Stimulated activated naive CD8-positive, alpha-beta T cell treated with anti-CD3 and anti-CD28 coated beads, Interleukin-15, Interleukin-2, amounts not matched to agents 100 ng/mL and 50 ng/mL, for 24 hours (primary cell): ENCODE measurements around the gene SKAP1.

Experiments
- H3K27ac Mint-ChIP-seq: one replicate; pipeline ENCODE4 v1.8.0; 2021; ENCODE audit warnings: mild to moderate bottlenecking, mixed read lengths
- H3K27me3 Mint-ChIP-seq: one replicate; pipeline ENCODE4 v1.8.0; 2021; ENCODE audit warnings: mixed read lengths
- H3K36me3 Mint-ChIP-seq: one replicate; pipeline ENCODE4 v1.8.0; 2021; ENCODE audit warnings: low read depth, mixed read lengths
- H3K4me1 Mint-ChIP-seq: one replicate; pipeline ENCODE4 v1.8.0; 2021; ENCODE audit warnings: low read depth, mixed read lengths
- H3K4me3 Mint-ChIP-seq: one replicate; pipeline ENCODE4 v1.8.0; 2021; ENCODE audit warnings: mild to moderate bottlenecking, mixed read lengths
- H3K9me3 Mint-ChIP-seq: one replicate; pipeline ENCODE4 v1.8.0; 2021; ENCODE audit warnings: mixed read lengths

The SKAP1 gene

DNA sequence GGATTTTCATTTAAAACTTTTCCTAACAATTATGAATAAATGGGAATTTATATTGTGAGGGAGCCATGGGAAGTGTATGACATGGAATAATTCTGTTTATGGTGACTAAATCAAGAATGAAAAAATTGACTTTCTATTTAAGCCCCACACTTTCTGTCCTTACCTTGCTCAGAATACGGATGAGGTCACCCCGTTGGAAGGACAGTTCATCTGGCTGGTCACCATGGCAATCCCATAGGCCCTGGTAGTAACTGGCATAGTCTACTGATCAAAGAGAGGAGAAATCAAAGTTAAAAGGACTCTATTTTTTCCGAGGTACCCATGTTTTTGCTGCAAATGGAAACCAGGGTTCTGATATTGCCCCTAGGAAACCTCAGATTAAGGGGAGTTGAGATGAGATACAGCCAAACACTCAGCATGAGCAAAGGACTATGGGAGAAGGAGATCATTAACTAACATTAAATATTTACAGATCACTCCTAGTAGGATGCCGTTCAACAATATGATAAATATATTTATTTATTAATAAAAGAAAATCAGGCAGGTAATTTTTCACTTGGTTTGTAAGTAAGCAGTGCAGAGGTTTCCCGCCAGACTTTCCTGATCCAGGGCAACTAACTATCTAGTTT is 267.6 kb downstream of the SKAP1 start:
- no peaks in the 10 kb centered on the region for H3K27me3 Mint-ChIP-seq
- H3K9me3 Mint-ChIP-seq: no peaks in the 10 kb centered on the region
- peaks cover 17% of the 10 kb centered on the region for H3K36me3 Mint-ChIP-seq
- H3K4me1 Mint-ChIP-seq: no peaks in the 10 kb centered on the region
- no peak overlapping the region for H3K4me3 Mint-ChIP-seq
- H3K27ac Mint-ChIP-seq: no peak overlapping the region

DNA sequence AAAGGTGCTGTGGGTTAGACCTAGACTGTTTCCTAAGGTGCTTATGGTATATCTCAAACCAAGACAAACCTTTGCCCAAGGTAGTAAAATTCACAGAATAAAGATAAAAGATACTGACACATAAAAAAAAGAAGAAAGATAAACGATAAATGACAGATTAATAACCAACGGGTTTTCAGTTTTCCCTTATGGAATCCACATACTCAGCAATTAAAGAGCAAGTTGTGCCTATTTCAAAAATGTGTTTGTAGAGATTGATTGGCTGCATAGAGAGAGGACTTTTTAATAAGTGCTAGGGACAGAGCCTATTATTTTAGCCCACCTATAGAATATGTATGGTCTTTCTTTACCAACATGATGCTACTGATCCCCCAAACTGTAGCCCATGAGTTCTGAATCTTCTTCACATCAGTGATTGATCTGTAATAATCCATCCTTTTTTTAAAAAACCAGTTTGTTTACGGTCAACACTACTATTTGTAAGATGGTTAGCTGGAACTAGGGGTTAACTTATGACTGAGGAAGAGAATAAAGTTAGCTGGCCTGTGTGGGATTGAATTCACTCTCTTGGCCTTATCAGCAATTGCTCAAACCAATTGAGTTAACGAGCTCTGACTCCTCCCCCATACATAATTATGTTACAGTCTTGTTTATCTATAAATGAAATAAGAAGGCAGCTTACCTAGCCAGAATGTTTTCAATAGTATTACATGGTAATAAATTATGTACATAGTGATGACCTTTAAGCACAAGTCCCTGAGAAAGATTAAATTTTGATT is 268.7 kb downstream of the SKAP1 start:
- H3K36me3 Mint-ChIP-seq: peaks cover 18% of the 10 kb centered on the region
- H3K27ac Mint-ChIP-seq: no peak overlapping the region
- H3K4me1 Mint-ChIP-seq: no peaks in the 10 kb centered on the region
- H3K9me3 Mint-ChIP-seq: no peaks in the 10 kb centered on the region
- H3K27me3 Mint-ChIP-seq: no peaks in the 10 kb centered on the region
- H3K4me3 Mint-ChIP-seq: no peak overlapping the region

DNA sequence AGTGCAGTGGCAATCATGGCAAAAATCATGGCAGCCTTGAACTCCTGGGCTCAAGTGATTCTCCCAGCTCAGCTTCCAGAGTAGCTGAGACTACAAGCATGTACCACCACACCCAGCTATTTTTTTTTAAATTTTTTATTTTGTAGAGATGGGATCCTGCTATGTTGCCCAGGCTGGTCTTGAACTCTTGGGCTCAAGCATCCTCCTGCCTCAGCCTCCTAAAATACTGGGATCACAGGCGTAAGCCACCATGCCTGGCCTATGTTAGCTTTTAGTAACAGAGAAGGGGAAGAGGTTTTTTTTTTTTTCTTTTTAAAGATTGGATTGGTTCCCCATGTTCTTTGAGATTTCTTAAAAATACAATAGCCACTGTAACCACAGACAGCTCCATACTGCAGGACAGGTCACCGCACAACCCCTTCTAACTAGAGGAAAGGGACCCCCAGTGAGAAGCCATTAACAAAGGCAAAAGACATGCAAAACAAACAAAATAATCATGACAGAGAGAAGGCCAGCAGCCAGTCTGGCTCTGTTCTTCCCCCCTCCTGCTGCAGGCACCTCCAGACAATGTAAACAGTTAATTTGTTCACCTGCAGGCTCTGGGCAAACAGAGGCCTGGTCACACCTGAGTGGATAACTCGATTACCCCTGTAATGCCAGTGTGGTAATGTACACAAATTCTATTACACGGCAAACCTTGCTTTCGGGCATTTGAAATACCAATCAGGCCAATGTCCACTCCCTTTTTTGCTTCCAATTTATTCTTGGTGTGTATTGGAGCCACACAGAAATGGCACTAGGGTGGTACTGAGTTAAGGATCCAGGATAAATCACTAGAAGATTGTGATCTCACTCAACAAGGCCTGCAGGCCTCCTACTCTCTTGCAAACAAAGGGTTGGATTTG is 269.6 kb downstream of the SKAP1 start:
- Mint-ChIP-seq H3K4me1 (no peaks in the 10 kb centered on the region), H3K9me3 (no peaks in the 10 kb centered on the region), H3K27ac (no peak overlapping the region), H3K36me3 (peaks cover 22% of the 10 kb centered on the region), H3K27me3 (no peaks in the 10 kb centered on the region), H3K4me3 (no peak overlapping the region)

DNA sequence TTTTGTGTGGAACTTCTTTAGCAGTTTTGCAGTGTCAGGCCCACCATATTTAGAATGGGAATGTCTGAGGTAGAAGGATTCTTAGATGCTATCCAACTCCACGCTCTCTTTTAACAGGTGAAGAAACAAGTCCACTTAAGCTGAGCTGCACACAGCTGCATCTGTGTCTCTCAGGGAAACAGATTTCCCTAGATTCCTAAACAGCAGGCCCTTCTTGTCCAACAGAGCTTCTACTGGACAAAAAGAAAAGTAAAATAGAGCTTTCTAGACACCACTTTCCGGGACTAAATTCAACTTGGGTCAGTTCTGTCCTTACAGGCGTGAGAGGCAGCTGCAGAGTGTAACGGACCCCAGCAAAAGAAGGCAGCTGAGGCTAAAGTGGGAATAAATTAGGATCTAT is 270.8 kb downstream of the SKAP1 start:
- Mint-ChIP-seq H3K9me3 (no peaks in the 10 kb centered on the region), H3K27ac (no peak overlapping the region), H3K4me3 (no peak overlapping the region), H3K36me3 (peaks cover 27% of the 10 kb centered on the region), H3K27me3 (no peaks in the 10 kb centered on the region), H3K4me1 (no peaks in the 10 kb centered on the region)

DNA sequence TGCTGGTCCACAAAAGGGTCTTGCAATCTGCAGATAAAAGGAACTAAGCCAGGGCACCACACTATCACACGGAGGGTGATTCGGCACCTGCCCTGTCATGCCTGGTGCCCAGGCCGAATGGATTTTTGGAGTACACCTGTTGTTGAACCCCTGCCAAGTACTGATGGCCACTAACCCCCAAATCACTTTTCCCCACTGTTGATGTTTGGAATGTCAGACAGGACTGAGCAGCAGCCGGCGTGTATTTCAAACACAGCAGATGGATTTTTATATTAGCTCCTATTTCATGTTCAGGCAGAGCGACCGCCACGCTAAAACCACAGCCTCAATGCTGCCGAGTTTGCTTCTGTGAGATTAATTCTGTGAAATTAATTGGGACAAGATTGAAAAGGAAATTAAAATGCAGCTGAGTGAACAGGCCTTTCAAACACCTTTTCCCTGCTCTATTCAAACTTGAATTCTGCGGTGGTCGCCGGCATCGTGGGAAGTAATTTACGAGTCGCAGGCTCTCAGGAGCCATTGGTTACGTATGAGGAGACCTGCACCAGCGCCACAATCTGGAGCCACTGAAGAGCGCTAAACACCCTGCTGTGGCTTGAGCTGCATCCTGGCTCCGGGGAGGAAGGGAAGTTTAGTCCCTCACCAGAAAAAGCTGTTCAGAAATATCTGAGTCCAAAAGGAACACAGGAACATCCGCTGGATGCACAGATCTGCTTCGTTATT is 274.0 kb downstream of the SKAP1 start:
- Mint-ChIP-seq H3K36me3 (peaks cover 24% of the 10 kb centered on the region), H3K4me3 (no peak overlapping the region), H3K4me1 (no peaks in the 10 kb centered on the region), H3K27ac (no peak overlapping the region), H3K9me3 (no peaks in the 10 kb centered on the region), H3K27me3 (no peaks in the 10 kb centered on the region)

DNA sequence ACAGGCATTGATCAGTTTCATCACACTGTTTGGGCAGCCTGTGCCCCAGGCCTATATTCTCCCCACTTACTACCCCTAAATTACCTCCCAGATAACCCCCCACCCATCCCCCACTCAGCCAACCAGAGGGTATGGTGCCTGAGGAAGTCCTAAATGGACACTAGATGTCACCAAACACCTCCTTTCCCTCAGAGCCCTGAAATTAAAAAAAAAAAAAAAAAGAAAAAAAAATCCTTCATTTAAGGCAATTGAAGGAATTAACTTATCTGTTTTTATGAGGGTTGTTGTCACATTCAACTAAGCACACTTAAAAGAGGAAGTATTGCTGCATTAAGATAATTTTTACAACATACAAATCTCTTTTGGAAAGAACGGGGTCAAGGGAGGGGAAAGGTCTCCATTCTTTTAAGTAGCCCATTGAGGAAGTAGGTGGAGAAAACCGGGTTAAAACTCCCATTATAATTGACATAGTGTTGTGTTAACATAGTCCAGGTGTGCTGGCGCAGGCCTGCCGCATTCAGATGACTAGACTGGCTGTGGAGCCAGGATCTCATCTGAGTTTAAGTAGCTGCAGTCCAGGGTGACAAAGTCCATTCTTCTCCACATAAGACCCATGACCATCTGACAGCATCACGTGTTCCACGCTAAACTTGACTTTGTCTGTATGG is 276.2 kb downstream of the SKAP1 start:
- Mint-ChIP-seq H3K4me1 (no peaks in the 10 kb centered on the region), H3K27me3 (no peaks in the 10 kb centered on the region), H3K27ac (no peak overlapping the region), H3K4me3 (no peak overlapping the region), H3K9me3 (no peaks in the 10 kb centered on the region), H3K36me3 (peaks cover 17% of the 10 kb centered on the region)

DNA sequence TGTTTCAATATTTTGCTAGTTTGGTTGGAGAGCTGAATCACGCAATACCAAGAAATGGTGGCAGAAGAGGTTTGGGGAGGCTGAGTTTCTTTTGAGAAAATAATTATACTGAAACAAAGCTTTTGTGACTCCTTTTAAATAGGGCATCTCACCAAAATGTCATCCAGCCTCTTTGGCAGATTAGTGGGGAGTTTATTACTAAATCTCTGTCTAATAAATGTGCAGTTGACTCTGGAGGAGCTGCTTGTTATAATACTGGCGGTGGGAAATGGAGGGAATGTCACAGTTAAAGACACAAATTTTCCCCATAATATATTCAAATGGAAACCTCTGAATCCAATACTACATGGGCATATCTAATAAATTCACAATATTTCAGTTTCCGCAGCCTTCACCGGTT is 277.7 kb downstream of the SKAP1 start:
- Mint-ChIP-seq H3K27me3 (no peaks in the 10 kb centered on the region), H3K4me3 (no peak overlapping the region), H3K9me3 (no peaks in the 10 kb centered on the region), H3K36me3 (peaks cover 26% of the 10 kb centered on the region), H3K27ac (no peak overlapping the region), H3K4me1 (no peaks in the 10 kb centered on the region)

DNA sequence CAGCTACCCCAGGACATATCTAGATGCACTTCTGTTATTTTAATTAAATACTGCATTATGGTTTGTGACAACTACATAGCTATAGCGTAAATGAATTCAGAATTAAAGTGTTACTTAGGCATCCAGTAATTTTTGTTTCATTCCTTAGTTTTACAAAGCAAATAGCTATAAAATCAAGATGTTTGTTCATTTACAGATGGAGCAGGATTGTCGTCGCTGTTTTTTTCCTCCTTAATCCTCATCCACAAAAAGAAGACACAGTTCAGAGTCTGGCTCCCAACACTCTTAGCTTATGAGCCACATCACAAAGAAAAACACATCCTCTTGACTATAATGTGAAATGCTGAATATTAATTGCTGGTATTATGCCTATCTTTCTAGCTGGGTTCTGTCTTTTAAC is 278.8 kb downstream of the SKAP1 start:
- Mint-ChIP-seq H3K4me3 (no peak overlapping the region), H3K9me3 (no peaks in the 10 kb centered on the region), H3K4me1 (no peaks in the 10 kb centered on the region), H3K27ac (no peak overlapping the region), H3K27me3 (no peaks in the 10 kb centered on the region), H3K36me3 (peaks cover 21% of the 10 kb centered on the region)

DNA sequence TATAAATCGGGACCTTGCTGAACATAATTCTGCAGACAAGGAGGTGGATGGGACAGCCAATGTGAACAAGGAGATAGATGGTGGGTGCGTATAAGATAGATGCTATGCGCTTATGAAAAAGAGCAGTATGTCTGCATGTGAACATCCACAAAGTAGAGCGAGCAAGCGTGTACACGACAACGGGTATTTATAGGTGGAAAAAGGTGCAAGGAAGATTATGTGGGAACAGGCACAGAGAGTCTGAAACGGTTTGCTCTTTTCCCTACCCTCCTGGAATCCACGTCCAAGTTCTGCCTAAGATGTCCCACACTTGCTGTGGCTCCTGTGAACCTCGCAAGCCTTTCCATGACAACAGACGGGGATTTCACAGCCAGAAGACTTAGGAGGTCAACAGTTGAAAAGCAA is 279.4 kb downstream of the SKAP1 start:
- H3K27me3 Mint-ChIP-seq: no peaks in the 10 kb centered on the region
- H3K27ac Mint-ChIP-seq: no peak overlapping the region
- H3K4me1 Mint-ChIP-seq: no peaks in the 10 kb centered on the region
- H3K9me3 Mint-ChIP-seq: no peaks in the 10 kb centered on the region
- H3K36me3 Mint-ChIP-seq: peaks cover 16% of the 10 kb centered on the region
- H3K4me3 Mint-ChIP-seq: no peak overlapping the region

DNA sequence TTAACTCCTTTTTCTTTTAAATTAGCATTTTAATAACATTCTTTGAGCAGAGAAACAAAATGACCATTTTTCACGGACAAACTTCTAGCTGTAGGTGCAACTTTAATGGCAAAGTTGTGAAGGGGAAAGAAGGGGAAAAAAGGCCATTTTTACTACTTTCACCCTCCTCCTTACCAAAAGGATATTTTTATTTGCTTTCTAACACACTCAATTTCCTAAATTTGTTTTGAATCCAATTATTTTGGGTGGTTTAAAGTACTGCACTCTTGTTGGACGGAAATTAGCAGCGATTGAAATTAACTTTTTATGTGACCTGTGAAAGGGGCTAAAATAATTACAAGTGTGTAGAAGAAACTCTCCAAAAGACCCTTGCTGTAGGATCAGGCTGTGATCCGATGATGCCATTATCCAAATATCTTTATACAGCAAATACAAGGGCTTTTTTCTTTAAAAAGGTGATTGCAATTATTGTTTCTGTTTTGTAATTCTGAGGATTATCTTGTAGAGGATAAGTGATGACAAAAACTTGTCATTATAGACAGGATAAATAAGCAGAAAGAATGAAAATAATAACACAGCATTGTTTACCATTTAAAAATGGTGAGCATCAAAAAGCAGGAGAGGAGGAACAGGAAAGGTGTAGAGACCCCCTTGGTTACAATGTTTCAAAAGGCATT is 280.1 kb downstream of the SKAP1 start:
- H3K27ac Mint-ChIP-seq: no peak overlapping the region
- H3K4me3 Mint-ChIP-seq: no peak overlapping the region
- H3K36me3 Mint-ChIP-seq: peaks cover 16% of the 10 kb centered on the region
- H3K9me3 Mint-ChIP-seq: no peaks in the 10 kb centered on the region
- H3K27me3 Mint-ChIP-seq: no peaks in the 10 kb centered on the region
- H3K4me1 Mint-ChIP-seq: no peaks in the 10 kb centered on the region

DNA sequence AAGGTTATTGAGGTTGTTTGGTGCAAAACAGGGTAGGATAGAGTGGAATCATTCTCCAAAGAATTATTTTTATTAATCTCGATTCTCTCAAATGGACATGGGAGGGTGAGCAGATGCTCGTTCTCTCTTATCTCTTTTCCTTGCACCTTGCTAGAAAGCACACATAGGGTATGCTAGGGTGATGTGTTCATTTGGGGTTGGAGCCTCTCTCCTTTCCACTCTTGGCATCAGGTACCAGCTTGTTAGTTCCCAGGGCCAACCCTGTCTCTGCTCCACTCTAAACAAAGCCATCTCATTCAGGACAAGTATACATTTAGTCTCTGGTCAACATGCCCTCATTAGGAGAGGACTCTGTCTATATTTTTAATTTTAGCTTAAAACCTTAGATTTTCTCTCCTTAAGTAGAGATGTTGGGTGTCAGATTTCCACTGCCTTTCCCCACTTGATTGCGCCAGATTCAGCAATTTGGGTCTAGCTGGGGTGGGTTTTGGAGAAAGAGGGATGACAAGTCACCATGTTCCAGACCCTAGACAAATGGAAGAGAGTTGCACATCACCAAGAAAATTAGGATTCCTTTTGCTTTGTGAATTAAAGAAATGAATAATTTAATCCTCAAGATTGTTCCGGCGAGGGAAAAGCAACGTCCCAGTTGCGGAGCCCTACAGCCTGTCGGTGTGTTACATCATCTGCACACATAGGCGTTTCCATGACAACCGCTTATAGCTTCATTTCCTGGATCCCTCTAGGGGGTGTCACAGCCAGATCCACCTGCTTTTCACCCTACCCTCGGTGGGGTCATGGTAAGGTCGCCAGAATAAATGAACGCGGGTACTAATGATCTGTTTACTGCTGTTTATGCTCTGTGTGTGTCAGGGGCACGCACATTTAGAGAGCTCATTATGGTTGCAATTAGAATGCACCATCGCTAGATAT is 280.9 kb downstream of the SKAP1 start:
- H3K4me3 Mint-ChIP-seq: no peak overlapping the region
- H3K27ac Mint-ChIP-seq: no peak overlapping the region
- no peaks in the 10 kb centered on the region for H3K27me3 Mint-ChIP-seq
- no peaks in the 10 kb centered on the region for H3K9me3 Mint-ChIP-seq
- no peaks in the 10 kb centered on the region for H3K4me1 Mint-ChIP-seq
- H3K36me3 Mint-ChIP-seq: peaks cover 10% of the 10 kb centered on the region

DNA sequence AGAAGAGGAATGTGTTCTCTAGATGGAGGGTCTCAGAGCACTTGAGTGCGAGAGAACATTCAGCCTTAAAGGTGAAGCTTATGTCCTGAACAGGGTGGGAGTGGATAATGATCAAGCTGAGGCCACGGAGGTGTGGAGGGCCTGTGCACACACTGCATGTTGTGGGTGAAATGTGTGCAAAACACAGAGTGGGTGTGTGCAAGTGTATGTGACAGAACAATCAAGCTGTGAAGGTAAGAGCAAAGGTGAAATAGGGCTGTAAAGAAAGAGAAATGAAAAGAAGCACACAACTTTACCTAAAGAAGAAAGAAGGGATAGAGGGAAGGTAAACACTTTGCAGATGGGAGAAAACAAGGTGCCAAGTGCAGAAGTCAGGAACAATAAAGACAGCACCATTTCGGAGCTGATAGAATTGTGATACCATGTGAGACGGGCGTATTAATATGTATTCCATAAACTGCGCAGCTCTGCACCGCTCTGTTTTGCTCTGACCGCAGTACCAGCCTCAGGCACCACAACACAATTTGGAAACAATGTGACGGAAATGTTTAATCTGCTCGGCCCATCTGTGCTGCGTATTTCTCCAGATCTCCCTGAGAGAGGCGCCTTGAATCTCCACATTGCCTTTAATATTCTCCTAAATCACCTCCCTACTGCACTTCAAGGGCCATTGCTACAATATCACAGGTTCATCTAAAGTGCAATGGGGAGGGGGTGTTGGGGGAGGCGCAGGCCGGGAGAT is 281.8 kb downstream of the SKAP1 start:
- no peak overlapping the region for H3K4me3 Mint-ChIP-seq
- H3K9me3 Mint-ChIP-seq: no peaks in the 10 kb centered on the region
- no peak overlapping the region for H3K27ac Mint-ChIP-seq
- H3K4me1 Mint-ChIP-seq: no peaks in the 10 kb centered on the region
- H3K27me3 Mint-ChIP-seq: no peaks in the 10 kb centered on the region
- peaks cover 9% of the 10 kb centered on the region for H3K36me3 Mint-ChIP-seq
